Posterior cingulate gyrus (tissue), 11 donors: ENCODE results near the gene PPM1H.
"Not testable (repeated sequence)": the region's sequence is repeated elsewhere in the genome, so short reads cannot be mapped to it uniquely, and the experiment has no call there.

Source experiments
- DNase-seq, 10 donors: peaks; one replicate each; pipeline versions ENCODE4 v3.0.0 to v3.0.0-alpha.2; 2020 to 2021; ENCODE audit warnings: mixed read lengths in 3 of 10
- intact Hi-C: fragments of 100-400 bp; cut with DNase I; formaldehyde crosslinking; loops from one replicate; pipeline ENCODE4 v1.15.1; 2023

PPM1H gene

DNA sequence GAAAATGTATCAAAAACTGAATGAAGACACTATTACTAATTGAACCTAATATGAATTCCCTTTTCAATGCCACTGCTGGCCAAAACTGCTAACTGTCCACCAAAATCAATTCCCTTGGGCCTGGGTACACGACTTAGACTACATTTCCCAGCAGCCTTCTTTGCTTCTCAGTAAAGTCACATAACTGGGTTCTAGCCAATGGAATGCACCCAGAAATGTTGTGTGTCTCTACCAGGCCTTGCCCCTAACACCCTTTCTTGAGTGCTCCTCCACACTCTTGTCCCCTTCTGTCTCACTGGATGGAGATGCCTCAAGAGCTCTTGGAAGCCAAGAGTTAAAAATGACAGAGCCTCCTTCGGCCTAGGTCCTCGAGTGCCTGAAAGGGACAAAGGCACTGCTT is 156.8 kb downstream of the PPM1H start:
- DNase-seq: no peak
- intact Hi-C loops: no loop called here

DNA sequence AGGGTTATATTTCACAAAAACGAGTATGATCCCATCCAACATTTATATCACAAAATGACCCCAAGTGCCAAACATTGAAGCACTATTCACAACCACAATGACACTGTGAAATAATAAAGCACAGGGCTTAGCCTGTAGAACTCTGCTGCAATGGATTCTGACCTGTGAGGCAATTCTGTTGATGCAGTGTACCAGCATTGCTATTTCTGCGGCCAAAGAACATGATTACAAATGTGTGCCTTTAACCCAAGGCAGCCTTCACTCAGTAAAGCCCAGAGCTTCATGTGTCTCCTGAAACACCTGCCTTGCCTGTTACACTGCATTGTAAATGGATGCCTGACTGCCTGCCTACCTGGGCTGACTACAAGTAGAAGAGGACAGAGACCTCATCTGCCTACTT is 158.0 kb downstream of the PPM1H start:
- intact Hi-C loops: no loop called here
- DNase-seq: no peak

DNA sequence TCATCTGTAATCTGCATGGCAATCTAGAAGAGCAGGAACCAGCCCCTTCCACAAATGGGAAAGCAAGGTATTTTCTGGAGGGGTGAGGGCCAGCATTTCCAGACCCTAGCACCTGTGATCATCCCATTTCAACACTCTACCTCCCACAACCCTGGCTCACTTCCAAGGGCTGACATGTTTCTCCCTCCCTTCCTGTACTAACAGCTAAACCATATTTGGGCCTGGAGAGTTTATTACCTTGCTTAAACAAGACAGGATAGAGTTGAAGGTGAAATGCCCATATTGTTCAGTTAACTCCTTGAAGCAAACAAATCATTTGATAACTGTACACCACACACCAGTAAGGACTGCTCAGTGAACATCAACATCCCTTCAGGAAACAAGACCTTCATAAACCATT is 158.4 kb downstream of the PPM1H start:
- no peak for DNase-seq
- intact Hi-C loops: no loop called here

DNA sequence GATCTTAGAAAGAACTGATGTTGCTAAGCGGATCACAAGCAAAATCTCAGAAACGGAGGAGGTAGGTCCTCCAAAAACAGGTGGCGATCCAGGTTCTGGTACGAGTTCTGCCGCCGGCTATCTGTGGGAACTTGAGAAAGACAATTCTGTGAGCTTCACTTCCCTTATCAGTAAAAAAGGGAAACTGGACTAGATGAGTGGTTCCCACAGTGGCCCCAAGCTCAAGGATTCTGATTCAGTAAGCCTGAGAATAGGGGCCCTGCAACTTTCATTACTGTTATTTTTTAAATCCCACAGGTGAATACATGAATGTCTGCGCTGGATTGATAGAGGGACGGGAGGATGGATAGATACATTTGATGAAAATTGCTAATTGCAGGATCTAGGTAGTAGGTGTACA is 160.2 kb downstream of the PPM1H start:
- intact Hi-C loops: no loop called here
- no peak for DNase-seq

DNA sequence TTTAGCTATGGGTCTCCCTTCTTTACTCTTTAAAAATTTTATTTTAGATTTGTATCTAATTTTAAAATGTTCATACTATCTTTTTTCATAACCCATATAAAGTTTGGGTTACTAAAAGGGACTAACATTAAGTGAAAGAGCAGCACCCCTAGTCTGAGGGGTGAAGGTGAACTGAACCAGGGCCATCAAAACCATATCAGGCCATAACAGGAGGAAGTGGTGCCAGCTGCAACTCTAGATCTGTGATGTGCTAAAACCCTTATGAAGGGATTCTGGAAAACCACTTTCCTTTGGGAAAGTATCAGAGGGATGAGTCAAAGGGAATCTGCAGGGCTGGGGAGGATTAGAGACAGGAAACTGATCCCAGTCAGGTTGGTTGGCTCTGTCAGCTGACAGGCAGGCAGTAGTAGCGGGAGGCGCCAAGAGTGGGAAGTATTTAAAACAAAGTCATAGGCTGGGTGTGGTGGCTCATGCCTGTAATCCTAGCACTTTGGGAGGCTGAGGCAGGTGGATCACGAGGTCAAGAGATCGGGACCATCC is 162.5 kb downstream of the PPM1H start:
- DNase-seq: no peak

DNA sequence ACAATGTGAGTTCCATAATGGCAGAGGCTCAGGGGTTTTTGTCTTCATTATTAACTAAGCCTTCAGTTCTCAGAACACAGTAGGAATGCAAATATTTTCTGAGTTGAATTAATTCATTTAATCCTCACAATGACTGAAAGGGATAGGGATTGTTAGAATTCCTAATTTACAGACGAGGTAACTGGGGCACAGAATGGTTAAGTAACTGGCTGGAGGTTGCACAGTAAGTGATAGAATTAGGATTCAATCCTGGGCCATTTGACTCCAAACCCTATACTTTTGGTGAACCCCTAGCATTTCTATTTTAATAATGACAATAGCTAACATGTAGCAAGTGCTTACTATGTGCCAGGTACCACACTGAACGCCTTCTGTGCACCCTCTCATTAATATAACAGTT is 163.1 kb downstream of the PPM1H start:
- intact Hi-C loops: no loop called here
- no peak for DNase-seq

More for the DNA sequence above, 162.5 kb downstream of the PPM1H start:
- intact Hi-C loops: no loop called here

DNA sequence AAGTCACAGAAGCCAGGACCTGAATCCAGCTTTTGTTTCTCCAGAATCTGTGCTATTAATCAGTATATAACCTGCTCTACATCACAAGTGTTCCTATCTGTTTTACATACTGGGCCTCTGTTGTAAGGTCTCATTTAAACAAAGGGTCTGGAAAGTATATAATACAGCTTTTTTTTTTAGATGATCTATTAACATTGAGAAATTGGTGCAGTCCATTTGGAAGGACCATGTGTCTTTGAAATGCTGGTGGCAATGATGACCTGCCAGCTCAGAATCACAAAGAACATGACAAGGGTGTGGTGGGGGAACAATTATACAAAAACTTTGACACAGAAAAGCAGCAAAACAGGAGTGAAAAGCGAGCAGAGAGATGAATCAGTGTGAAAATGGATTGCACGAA is 164.6 kb downstream of the PPM1H start:
- no peak for DNase-seq

DNA sequence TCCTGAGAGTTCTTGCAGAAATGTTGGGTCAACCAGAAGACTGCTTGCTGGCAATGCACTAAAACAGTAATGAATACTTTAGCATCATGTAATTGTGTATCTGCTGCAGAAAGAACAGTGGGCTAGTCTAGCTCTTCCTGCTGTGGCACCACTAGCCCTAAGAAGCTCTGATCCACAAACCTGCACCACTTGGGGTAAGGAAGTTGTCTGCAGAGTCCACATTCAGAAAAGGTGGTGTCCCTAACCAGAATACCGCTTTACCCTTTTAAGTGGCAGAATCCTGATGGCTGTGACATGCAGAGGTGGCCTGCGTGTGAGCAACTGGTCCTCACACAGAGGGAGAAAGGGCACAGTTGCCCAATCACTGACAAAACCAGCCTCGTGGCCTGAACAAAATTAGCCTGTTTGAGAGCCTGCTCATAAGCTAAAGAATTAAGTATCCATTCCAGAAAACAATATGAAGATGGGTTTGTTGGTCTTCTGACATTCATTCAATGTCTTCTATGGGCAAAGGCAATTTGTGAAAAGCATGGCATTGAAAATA is 165.8 kb downstream of the PPM1H start:
- intact Hi-C loops: no loop called here
- no peak for DNase-seq

More for the DNA sequence above, 164.6 kb downstream of the PPM1H start:
- intact Hi-C loops: no loop called here

DNA sequence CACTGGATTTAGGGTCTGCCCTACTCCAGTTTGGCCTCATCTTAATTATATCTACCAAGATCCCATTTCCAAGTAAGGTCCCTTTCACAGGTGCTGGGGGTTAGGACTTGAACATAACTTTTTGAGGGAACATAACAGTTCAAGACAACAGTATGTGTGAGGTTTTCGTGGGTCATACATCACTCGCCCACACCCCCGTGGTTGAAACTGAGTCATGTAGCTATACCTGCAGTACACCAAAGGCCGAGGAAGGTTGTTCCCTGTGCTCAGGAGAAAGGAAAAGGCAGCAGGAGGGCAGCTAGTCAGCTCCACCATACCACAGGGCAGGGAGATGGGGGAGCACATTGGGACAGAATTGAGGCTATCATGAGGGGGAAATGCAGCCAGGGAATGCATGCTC is 167.0 kb downstream of the PPM1H start:
- intact Hi-C loops: no loop called here
- DNase-seq: no peak

DNA sequence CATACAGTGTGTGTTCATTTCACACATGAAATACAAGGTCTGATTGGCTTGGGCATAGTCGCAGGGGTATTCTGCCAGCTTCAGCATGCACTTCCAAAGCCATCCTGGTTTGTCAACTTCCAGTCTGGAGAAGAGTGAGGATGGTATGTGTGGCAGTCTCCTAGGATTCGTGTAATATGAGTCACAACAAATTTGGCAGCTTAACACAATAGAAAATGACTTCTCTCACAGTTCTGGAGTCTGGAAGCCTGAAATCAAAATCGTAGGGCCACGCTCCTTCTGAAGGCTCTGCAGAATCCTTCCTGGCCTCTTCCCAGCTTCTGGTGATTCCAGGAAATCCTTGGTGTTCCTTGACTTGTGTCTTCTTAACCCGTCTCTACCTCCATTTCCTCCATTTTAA is 167.5 kb downstream of the PPM1H start:
- intact Hi-C loops: no loop called here
- DNase-seq: no peak

DNA sequence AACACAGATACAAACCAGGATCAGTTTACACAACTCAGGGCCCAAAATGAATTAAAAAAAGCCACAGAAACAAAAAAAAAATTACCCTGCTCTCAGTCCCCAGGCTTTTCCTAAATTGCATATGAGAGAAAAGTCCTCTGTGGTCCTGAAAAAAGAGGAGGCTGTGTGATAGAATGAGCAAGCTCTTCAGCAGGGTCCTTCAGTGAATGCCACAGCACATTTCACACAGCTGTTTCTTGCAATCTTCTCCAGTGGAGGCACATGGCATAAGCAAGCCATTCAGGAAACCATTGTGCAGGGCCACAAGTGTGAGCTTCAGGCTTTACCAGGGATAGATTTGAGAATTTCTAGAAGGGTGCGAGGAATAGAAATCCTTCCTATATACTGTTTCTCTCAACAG is 168.5 kb downstream of the PPM1H start:
- intact Hi-C loops: no loop called here
- DNase-seq: no peak

DNA sequence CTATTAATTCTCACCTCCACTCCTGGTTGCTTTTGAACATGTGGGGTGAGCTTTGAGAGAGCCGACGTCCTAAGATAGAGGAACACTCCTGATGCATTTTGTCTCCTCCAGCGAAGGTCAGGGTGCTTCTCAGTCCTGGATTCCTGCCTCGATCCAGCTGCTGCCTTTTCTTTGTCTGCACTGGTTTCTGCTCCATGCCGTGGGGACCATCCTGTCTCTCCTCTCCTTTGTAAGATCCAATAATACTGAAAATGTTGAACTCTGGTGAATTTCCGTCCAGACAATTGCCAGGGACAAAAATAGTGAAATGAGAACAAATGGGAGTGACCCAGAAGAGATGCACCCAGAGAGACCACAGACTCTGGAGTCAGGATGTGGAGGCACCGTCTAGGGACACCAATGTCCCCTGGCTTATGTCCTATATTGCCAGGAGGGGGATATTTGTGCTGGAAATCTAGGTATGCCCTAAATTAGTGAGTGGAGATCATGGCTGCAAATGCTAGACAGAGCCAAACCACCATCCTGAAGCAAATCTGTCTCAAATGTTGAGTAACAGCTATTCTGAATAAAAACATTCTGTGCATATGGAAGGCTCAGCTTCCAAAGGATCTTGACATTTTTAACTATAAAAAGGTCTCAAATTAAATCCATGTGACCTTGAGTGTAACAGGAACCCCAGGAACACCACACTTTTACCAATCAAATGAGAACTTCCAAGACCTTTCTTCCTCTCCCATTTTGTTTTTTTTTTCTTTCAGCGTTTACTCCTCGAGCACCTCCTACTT is 170.9 kb downstream of the PPM1H start:
- DNase-seq: no peak
- intact Hi-C loops: no loop called here

DNA sequence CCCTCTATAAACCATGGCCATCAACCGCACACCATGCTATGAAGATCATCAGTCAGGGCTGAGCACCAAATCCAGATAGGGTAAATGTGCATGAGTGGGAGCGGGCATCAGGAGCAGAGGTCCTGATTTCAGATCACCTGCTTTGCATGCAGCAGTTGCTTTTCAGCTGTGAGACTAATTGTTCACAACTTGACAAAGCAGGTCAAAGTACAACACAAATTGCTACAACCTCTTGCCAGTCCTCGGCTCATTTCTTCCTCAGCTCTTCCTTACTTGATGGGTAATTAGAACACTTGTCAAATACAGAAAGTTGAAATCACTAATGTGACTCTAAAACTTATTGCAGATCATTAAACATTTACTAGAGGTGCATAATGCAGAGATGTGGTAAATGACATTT is 171.6 kb downstream of the PPM1H start:
- intact Hi-C loops: no loop called here
- no peak for DNase-seq

DNA sequence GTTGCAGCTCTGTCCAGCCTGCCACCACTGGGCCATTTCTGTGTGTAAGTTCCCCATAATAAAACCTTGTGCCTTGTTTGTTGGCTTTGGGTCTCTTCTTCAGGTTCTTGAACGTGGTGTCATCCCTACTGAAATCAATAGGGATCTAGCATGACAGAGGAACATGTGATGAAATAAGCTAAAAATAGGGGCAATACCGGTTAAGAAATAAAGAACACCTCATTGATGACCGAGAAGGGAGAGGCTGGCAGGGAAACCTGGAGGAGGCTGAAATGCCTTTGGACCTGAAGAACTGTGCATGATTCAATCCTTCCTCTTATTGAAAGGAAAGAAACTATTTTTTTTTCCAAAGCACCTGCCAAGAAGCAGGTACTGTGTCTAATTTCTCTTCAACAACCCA is 172.3 kb downstream of the PPM1H start:
- DNase-seq: no peak
- intact Hi-C loops: no loop called here

DNA sequence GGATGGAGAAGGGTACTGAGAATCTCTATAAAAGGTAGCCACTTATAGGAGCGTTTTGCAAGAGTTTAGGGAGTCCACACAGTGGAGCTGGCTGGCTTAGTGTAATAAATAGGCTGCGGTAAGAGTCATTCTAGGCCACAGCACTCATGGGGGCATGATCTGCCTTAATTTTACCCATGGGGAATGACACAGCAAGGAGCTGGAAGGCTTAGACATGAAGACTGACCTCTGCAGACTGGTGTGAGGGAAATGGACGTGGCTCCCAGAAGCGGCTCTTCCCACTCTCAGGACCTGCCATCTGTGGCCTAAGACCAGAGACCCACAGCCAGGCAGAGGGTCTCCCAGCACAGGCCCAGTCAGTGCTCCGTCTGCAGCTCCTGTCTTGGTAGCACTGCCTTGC is 173.3 kb downstream of the PPM1H start:
- no peak for DNase-seq
- intact Hi-C loops: no loop called here

DNA sequence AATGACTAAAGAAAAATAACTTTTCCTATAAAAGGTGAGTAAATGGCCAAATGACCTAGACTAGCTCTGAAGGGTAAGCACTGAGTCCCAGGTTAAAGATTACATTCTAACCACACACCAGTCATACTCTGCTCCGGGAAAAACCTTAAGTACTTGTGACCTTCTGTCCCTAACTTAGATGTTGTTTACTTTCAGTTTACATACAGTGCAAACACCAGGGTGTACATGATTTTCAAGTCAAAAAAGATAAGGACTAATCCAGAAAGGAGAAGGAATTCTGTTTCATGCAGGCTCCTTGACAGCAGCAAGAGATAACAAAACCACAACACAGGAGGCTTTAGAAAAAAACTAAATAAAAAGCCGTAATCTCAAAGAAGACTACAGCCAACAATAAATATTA is 174.2 kb downstream of the PPM1H start:
- intact Hi-C loops: no loop called here
- DNase-seq: no peak

DNA sequence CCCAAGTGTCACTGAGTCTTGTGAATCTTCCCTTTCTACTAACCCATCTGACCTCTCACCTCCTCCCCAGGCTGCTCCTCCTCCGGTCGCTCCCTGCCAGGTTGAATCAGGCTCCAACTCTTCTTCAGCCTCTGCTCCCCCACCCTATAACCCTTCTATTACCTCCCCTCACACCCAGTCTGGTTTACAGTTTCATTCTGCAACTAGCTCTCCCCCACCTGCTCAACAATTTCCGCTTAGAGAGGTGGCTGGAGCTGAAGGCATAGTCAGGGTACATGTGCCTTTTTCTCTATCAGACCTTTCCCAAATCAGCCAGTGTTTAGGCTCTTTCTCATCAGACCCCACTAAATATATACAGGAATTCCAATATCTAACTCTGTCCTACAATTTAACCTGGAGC is 174.6 kb downstream of the PPM1H start:
- intact Hi-C loops, DNase-seq: not testable (repeated sequence)

DNA sequence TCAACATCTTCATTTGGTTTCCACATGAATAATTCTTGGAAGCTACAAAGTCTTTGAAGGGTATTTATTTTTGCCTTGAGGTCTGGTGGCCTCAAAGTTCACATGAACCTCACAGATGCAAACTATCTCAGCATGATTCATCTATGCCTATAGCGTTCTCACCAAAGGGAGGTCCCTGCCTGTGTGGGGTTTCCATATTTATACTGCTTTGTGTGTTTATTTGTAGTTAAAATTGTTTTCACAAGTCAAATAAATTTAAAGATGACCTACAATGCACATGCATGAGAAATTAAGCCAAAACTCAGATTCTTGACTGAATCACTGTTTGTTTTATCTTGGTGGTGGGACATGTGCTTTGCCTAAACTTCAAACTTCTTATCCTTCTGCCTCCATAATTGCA is 176.7 kb downstream of the PPM1H start:
- intact Hi-C loops: no loop called here
- DNase-seq: no peak

DNA sequence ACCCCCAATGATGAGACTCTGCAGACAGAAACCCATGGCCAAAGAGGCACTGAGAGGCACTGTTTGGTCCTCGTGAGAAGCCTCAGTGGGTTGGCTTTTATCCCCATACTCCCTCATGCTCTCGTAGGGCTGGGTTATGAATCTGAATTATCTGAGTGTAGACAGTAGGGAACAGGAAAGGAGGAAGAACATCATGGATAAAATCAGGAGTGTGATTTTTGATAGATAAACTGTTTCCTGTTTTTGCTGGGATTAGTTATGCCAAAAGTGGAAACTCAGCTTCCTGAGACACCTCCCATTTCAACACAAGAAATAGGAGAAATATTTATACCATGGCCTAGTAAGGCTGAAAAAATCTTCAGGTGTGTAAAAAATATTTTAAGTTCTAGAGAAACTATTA is 177.9 kb downstream of the PPM1H start:
- intact Hi-C loops: no loop called here
- DNase-seq: no peak

DNA sequence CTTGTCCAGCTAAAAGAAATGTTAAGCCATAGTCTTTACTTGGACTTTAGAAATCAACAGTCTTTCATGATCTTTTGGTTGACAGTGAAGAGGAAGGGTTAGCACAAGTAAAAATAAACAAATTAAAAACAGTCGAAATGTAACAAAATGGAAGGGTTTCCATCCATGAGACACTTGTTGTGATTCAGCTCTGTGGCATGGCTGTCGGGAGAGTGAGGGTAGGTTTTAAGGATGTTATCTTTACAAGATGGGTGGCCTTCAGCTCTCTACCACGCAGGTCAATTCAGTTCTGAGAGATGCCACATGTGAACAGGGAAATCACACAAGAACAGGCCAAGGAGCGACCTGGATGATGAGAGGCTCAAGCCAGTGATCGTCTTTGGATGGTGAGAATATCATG is 180.2 kb downstream of the PPM1H start:
- DNase-seq: no peak
- intact Hi-C loops: no loop called here

DNA sequence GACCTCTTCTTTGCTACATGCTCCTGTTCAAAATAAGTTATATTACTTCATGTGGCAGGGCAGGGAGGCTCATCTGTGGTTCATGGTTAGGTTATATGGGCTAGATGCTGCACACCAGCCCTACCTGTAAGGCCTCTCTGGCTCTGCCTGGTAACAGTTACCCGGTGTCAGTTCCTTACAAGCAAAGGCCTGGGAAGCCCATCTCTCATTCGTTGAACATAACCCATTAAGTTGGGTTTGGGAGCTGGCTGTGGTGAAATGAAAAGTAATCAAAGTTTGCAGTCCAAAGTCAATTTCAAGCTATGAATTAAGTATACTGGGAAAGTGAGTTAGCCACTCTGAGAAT is 183.2 kb downstream of the PPM1H start:
- intact Hi-C loops: no loop called here
- no peak for DNase-seq

DNA sequence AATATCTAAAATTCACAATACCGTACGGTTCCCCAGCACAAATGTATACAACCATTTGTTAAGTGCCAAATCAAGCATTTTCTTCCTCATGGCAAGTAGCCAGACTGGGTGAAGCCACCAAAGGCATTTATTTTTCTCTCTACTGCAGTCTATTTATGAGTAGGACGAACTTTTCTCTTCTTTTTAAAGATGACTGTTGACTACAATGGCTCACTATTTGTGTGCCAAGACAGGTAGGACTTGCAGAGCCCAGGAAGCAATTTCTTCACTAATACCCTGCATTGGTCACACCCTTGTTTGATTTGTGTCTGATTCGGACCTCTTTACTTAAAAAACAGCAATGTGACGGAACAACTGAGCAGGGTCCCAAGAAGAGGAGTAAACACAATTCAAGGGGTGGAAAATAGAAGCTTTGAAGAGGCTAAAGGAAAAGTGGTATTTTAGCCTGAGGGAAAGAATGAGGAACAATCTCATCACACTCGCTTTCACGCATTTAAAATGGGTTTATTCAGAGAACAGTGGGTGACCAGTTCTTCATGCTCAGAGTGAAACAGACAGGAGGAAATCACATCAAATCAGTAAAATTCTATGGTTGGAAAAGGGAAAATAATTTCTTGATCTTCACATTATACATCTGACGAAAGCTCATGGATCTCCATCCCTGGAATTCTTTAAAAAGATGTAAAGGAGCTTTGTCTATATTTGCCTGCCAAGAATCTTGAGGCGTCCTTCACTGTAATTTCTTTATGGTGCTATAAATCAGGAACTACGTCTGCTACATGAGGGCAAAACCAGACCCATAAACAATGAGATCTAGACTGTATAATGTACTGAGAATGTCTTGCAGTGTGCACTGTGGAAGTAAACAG is 183.8 kb downstream of the PPM1H start:
- DNase-seq: no peak
- intact Hi-C loops: no loop called here
